H9 (cell line): ENCODE measurements around the gene FUT2. TPM values are rescaled to one million over a fixed set of nuclear protein-coding genes. Genes with fewer than 3 reads are reported as not detected.

Experiments used
- DNase-seq: peaks from one replicate; pipeline ENCODE4 v3.0.0-alpha.2; 2017
- H2AFZ ChIP-seq: one replicate; pipeline ENCODE4 v1.6.1; 2013; ENCODE audit warnings: mild to moderate bottlenecking, low read length, control low read depth, moderate library complexity
- H2AK5ac ChIP-seq: 2 replicates; pipeline ENCODE4 v1.6.1; 2013; ENCODE audit warnings: low read length, control low read depth, mixed read lengths; ENCODE audit not compliant: insufficient read length
- H2BK120ac ChIP-seq: one replicate; pipeline ENCODE4 v1.6.1; 2013; ENCODE audit warnings: low read depth, mild to moderate bottlenecking, low read length, control low read depth, inconsistent platforms; ENCODE audit not compliant: poor library complexity, severe bottlenecking
- H2BK12ac ChIP-seq: 2 replicates; pipeline ENCODE4 v1.6.1; 2013; ENCODE audit warnings: low read length, control low read depth, mixed read lengths, low read depth; ENCODE audit not compliant: insufficient read length
- H2BK15ac ChIP-seq: 2 replicates; pipeline ENCODE4 v1.6.1; 2013; ENCODE audit warnings: low read depth, low read length, control low read depth
- H2BK20ac ChIP-seq: one replicate; pipeline ENCODE4 v1.6.1; 2013; ENCODE audit warnings: low read depth, mild to moderate bottlenecking, low read length, control low read depth, inconsistent platforms; ENCODE audit not compliant: poor library complexity, severe bottlenecking
- H2BK5ac ChIP-seq: 2 replicates; pipeline ENCODE4 v1.6.1; 2013; ENCODE audit warnings: low read length, control low read depth, mixed read lengths; ENCODE audit not compliant: insufficient read length
- H3K14ac ChIP-seq: 2 replicates; pipeline ENCODE4 v1.6.1; 2013; ENCODE audit warnings: low read length, control low read depth; ENCODE audit not compliant: insufficient read depth
- H3K18ac ChIP-seq: 2 replicates; pipeline ENCODE4 v1.6.1; 2013; ENCODE audit warnings: low read depth, mild to moderate bottlenecking, mixed read lengths, low read length, control low read depth; ENCODE audit not compliant: insufficient read length
- H3K23ac ChIP-seq: 2 replicates; pipeline ENCODE4 v1.6.1; 2013; ENCODE audit warnings: low read length, control low read depth, mixed read lengths, low read depth; ENCODE audit not compliant: insufficient read length
- H3K23me2 ChIP-seq: 2 replicates; pipeline ENCODE4 v1.6.1; 2013; ENCODE audit warnings: low read depth, mild to moderate bottlenecking, mixed read lengths, low read length, control low read depth; ENCODE audit not compliant: insufficient read length, poor library complexity, severe bottlenecking
- H3K27ac ChIP-seq: 2 replicates; pipeline ENCODE4 v1.5.1; 2013; ENCODE audit warnings: low read length, control low read depth, mixed read lengths, low read depth; ENCODE audit not compliant: insufficient read length
- H3K27me3 ChIP-seq: 2 replicates; pipeline ENCODE4 v1.6.1; 2013; ENCODE audit warnings: low read length, control low read depth, inconsistent platforms; ENCODE audit not compliant: insufficient read depth
- H3K4ac ChIP-seq: 2 replicates; pipeline ENCODE4 v1.6.1; 2013; ENCODE audit warnings: low read depth, mild to moderate bottlenecking, control low read depth, inconsistent platforms, low read length, moderate library complexity
- H3K4me1 ChIP-seq: 2 replicates; pipeline ENCODE4 v1.6.1; 2013; ENCODE audit warnings: low read length, control low read depth, inconsistent platforms; ENCODE audit not compliant: insufficient read depth
- H3K4me2 ChIP-seq: 2 replicates; pipeline ENCODE4 v1.6.1; 2013; ENCODE audit warnings: low read length, control low read depth, mixed read lengths; ENCODE audit not compliant: insufficient read length, insufficient read depth
- H3K56ac ChIP-seq: 2 replicates; pipeline ENCODE4 v1.6.1; 2013; ENCODE audit warnings: low read depth, mild to moderate bottlenecking, mixed read lengths, low read length, control low read depth; ENCODE audit not compliant: insufficient read length
- H3K79me1 ChIP-seq: 2 replicates; pipeline ENCODE4 v1.6.1; 2013; ENCODE audit warnings: low read depth, mild to moderate bottlenecking, moderate library complexity, low read length, control low read depth, inconsistent platforms; ENCODE audit not compliant: insufficient read depth, poor library complexity, severe bottlenecking
- H3K79me2 ChIP-seq: 2 replicates; pipeline ENCODE4 v1.6.1; 2013; ENCODE audit warnings: low read length, control low read depth, inconsistent platforms; ENCODE audit not compliant: insufficient read depth
- H3K9ac ChIP-seq: 2 replicates; pipeline ENCODE4 v1.6.1; 2013; ENCODE audit warnings: low read length, control low read depth, mixed read lengths; ENCODE audit not compliant: insufficient read length; ENCODE audit errors: extremely low read depth
- H3K9me3 ChIP-seq: one replicate; pipeline ENCODE4 v1.6.1; 2013; ENCODE audit warnings: low read depth, low read length, inconsistent platforms; ENCODE audit not compliant: control insufficient read depth
- H3T11ph ChIP-seq: one replicate; pipeline ENCODE4 v1.6.1; 2013; ENCODE audit warnings: mild to moderate bottlenecking, low read length, control low read depth, inconsistent platforms
- H4K20me1 ChIP-seq: one replicate; pipeline ENCODE4 v1.6.1; 2013; ENCODE audit not compliant: control insufficient read depth, insufficient read length, insufficient read depth
- H4K5ac ChIP-seq: 2 replicates; pipeline ENCODE4 v1.6.1; 2013; ENCODE audit warnings: low read depth, mild to moderate bottlenecking, mixed read lengths, low read length, control low read depth; ENCODE audit not compliant: insufficient read length
- H4K8ac ChIP-seq: replicated peaks from 2 replicates; pipeline ENCODE4 v1.6.1; 2013; ENCODE audit warnings: low read length, control low read depth, mixed read lengths, low read depth; ENCODE audit not compliant: insufficient read length
- H4K91ac ChIP-seq: 2 replicates; pipeline ENCODE4 v1.6.1; 2013; ENCODE audit warnings: low read depth, mild to moderate bottlenecking, moderate library complexity, mixed read lengths, low read length, control low read depth; ENCODE audit not compliant: insufficient read length
- H3K27ac Mint-ChIP-seq, 3 experiments: 2 replicates in 2 of 3; 3 replicates in 1 of 3; pipeline ENCODE4 v1.8.0; 2020 to 2021; ENCODE audit warnings: mixed read lengths in 3 of 3, mild to moderate bottlenecking in 1 of 3, moderate library complexity in 1 of 3
- H3K27me3 Mint-ChIP-seq: 2 replicates; pipeline ENCODE4 v1.8.0; 2021; ENCODE audit warnings: low read depth, mild to moderate bottlenecking, moderate library complexity, mixed read lengths
- H3K36me3 Mint-ChIP-seq, 3 experiments: 2 replicates in 2 of 3; 3 replicates in 1 of 3; pipeline ENCODE4 v1.8.0; 2020 to 2021; ENCODE audit warnings: low read depth in 3 of 3, mixed read lengths in 3 of 3; ENCODE audit not compliant: insufficient read depth in 1 of 3
- H3K4me1 Mint-ChIP-seq, 2 experiments: 2 replicates each; pipeline ENCODE4 v1.8.0; 2020; ENCODE audit warnings: mixed read lengths in 2 of 2
- H3K4me3 Mint-ChIP-seq, 2 experiments: 2 replicates in 1 of 2; 3 replicates in 1 of 2; pipeline ENCODE4 v1.8.0; 2020 to 2021; ENCODE audit warnings: mild to moderate bottlenecking in 2 of 2, mixed read lengths in 2 of 2, moderate library complexity in 1 of 2
- H3K9me3 Mint-ChIP-seq, 2 experiments: 2 replicates in 1 of 2; 3 replicates in 1 of 2; pipeline ENCODE4 v1.8.0; 2020; ENCODE audit warnings: mild to moderate bottlenecking in 2 of 2, mixed read lengths in 2 of 2, moderate library complexity in 1 of 2
- CTCF ChIP-seq: fragments of 200-600 bp; sonication (generic); conservative IDR thresholded peaks from 3 replicates; pipeline ENCODE4 v1.8.0; 2021; ENCODE audit warnings: antibody characterized with exemption, mild to moderate bottlenecking
- WGBS: extraction: QIAGEN DNeasy Blood & Tissue Kit; methylation state at CpG from one replicate; pipeline ENCODE4 v1.1.7; 2013; ENCODE audit warnings: missing lambda C conversion rate, low lambda C conversion rate, mixed read lengths; ENCODE audit not compliant: insufficient read length; ENCODE audit errors: extremely low coverage; 5-methylcytosine and 5-hydroxymethylcytosine counted together
- total RNA-seq: library from RNA; stranded (reverse); gene quantifications from 2 replicates; pipeline ENCODE4 v1.2.1, GENCODE V29; 2021

FUT2 gene
- total RNA-seq, 1 experiment from 2014 or later = 11.4 TPM

DNA sequence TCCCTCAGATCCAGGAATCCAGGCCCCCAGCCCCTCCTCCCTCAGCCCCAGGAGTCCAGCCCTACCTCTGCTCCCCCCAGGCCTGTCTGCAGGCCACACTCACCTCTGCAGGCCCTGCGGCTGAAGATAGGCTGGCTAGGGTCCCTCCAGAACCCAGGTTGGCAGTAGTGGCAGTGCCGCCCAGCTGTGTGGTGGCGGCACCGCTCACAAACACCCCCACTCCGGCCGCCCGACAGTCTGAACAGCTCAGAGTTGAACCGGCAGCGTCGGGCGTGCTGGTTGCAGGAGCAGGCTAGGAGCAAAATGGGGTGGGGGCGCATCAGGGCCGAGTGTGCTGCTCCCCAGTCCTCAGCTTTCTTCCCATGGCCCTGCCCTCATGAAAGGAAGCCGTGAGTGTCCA lies 31.3 kb upstream of the FUT2 start:
- H4K91ac ChIP-seq = no peak overlapping the region
- H4K20me1 ChIP-seq = peaks cover 2% of the 10 kb centered on the region
- H3K79me2 ChIP-seq = no peaks in the 10 kb centered on the region
- Mint-ChIP-seq H3K36me3 (peaks cover 0 to 7% (median 7%) of the 10 kb centered on the region in 3 experiments; a peak in 4 of 7 replicates), H3K27ac (no peak overlapping the region), H3K4me1 (0 out of 4 replicates have a peak, but pooled peaks cover 0 to 6% of the 10 kb centered on the region in 2 experiments), H3K9me3 (peaks cover 7 to 12% of the 10 kb centered on the region in 2 experiments; a peak in 4 of 5 replicates), H3K4me3 (no peak overlapping the region), H3K27me3 (peaks cover 12% of the 10 kb centered on the region)
- H3K4me2 ChIP-seq = no peak overlapping the region
- no peak overlapping the region for H3K4ac ChIP-seq
- no peak overlapping the region for H3K27ac ChIP-seq
- no peak overlapping the region for H2BK12ac ChIP-seq
- H2BK20ac ChIP-seq = no peak overlapping the region
- no peaks in the 10 kb centered on the region for H3K79me1 ChIP-seq
- no peak overlapping the region for H3K23ac ChIP-seq
- no peak for TF ChIP-seq CTCF
- no peak overlapping the region for H4K8ac ChIP-seq
- H3K4me1 ChIP-seq = no peaks in the 10 kb centered on the region
- H3K14ac ChIP-seq = no peak overlapping the region
- WGBS = no CpG with 5 or more reads among the region's 14 CpGs
- no peak overlapping the region for H2BK5ac ChIP-seq
- no peak overlapping the region for H2BK15ac ChIP-seq
- no peaks in the 10 kb centered on the region for H3K27me3 ChIP-seq
- no peak overlapping the region for H2AK5ac ChIP-seq
- no peak overlapping the region for H2AFZ ChIP-seq
- no peaks in the 10 kb centered on the region for H3K23me2 ChIP-seq
- DNase-seq = no peak
- H3T11ph ChIP-seq = no peak overlapping the region
- no peak overlapping the region for H3K9ac ChIP-seq
- no peak overlapping the region for H3K56ac ChIP-seq
- H3K9me3 ChIP-seq = no peaks in the 10 kb centered on the region
- H3K18ac ChIP-seq = no peak overlapping the region
- no peak overlapping the region for H2BK120ac ChIP-seq
- no peak overlapping the region for H4K5ac ChIP-seq
